ENCODE data around the gene SNN. TPM values are rescaled to one million over a fixed set of nuclear protein-coding genes. Genes with fewer than 3 reads are reported as not detected.

The SNN gene
- total and polyA plus RNA-seq, 2 of the 4 experiments (the other 2 are of a cell fraction), result 10.0 to 13.0 TPM

DNA sequence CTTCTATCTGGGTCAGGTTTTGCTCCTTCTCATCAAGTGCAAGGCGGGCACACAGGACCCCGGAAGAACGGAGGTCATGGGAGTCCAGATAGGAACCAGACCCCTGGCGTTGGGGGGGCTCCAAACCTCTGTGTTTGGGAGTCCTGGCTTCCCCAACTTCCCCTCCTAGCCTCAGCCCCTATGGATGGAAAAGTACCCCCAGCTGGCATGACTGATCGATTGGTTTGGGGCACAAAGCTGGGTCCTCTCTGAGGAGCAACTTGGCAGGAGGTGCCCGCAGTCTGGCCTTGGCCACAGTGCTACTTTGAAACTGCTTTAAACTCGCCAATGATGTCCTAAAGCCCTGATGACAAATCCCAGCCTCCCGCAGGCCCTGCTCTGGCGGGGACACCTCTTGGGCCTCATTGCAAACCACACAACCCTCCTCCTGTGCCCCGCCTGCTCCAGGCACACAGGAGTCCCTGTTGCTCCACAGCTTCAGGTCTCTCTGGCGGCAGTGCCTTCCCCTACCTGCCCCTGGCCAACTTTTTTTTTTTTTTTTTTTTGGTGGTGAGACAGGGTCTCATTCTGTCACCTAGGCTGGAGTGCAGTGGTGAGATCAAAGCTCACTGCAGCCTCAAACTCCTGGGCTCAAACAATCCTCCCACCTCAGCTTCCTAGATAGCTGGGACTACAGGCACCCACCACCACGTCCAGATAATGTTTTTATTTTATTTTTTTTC, 38.0 kb upstream of the SNN start (continued):
- TF ChIP-seq, protein P1, sequence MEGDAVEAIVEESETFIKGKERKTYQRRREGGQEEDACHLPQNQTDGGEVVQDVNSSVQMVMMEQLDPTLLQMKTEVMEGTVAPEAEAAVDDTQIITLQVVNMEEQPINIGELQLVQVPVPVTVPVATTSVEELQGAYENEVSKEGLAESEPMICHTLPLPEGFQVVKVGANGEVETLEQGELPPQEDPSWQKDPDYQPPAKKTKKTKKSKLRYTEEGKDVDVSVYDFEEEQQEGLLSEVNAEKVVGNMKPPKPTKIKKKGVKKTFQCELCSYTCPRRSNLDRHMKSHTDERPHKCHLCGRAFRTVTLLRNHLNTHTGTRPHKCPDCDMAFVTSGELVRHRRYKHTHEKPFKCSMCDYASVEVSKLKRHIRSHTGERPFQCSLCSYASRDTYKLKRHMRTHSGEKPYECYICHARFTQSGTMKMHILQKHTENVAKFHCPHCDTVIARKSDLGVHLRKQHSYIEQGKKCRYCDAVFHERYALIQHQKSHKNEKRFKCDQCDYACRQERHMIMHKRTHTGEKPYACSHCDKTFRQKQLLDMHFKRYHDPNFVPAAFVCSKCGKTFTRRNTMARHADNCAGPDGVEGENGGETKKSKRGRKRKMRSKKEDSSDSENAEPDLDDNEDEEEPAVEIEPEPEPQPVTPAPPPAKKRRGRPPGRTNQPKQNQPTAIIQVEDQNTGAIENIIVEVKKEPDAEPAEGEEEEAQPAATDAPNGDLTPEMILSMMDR (conservative IDR thresholded peaks at IDR 0.05; ENCODE audit: low read depth, low read length), result no peak

DNA sequence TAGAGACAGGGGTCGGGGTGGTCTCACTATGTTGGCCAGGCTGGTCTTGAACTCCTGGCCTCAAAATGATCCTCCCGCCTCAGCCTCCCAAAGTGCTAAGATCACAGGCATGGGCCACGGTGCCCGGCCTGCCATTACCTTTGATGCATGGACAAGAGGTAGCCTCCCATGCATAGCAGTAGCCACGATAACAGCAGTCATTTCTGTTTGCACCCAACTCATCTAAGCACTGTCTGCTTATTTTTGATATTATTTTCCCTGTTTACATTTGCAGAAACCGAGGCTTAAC, 37.5 kb upstream of the SNN start:
- H3K4me1 ChIP-seq (ENCODE audit: control insufficient read depth, insufficient read depth, low read length), result peaks cover 34% of the 10 kb centered on the region
- ChIA-PET CTCF (interaction anchor here (0.6 to 0.8 kb wide), 2 partner anchors 9 to 10 kb away, joined by 3 to 4 read pairs; no protein-coding TSS in a partner anchor), POLR2A (ENCODE audit: unreplicated experiment) (interaction anchor here (0.6 kb wide), 1 partner anchor 9 kb away, joined by 5 read pairs; no protein-coding TSS in a partner anchor)

More for the DNA sequence above, 37.5 kb upstream of the SNN start:
- intact Hi-C loops (cut with micrococcal nuclease), result no loop called here
- no TSS peak for BruUV-seq (replicated peaks)
- Histone ChIP-seq H3K79me1 (ENCODE audit: low read depth in 1 of 2, low read length in 2 of 2) (no peaks in the 10 kb centered on the region; a peak in 1 of 4 replicates), H4K8ac (ENCODE audit: low read depth in 2 of 2, low read length in 2 of 2) (0 out of 4 replicates have a peak overlapping the region, but pooled peaks of 1 of the 2 experiments have one; percentile 9), H3K4me3 (ENCODE audit: insufficient read depth, low read depth, low read length) (no peak overlapping the region), H3K23ac (ENCODE audit: low read depth, low read length) (no peak overlapping the region), H2BK15ac (ENCODE audit: low read depth, low read length) (peak overlapping the region; percentile 63; the same call in 2 of the 3 replicates), H3K9me1 (ENCODE audit: insufficient read depth, low read length) (peaks cover 16% of the 10 kb centered on the region), H3K56ac (ENCODE audit: extremely low read depth, insufficient read depth, low read length) (no peak overlapping the region), H2AK9ac (replicated peaks; ENCODE audit: low read depth, low read length, poor library complexity) (no peak overlapping the region), H3K9ac (ENCODE audit: low read depth, low read length) (no peak overlapping the region), H3K27me3 (ENCODE audit: control insufficient read depth, insufficient read depth, low read length) (no peaks in the 10 kb centered on the region), H3K27ac (ENCODE audit: insufficient read depth, low read length) (no peak overlapping the region), H4K91ac (ENCODE audit: insufficient read depth, low read depth, low read length) (peak overlapping the region; percentile 3; the same call in 1 of the 2 replicates), H2BK120ac (ENCODE audit: low read depth, low read length) (peak overlapping the region; percentile 100), H2BK20ac (ENCODE audit: low read depth, low read length) (peak overlapping the region; percentile 63; the same call in 1 of the 2 replicates), H4K20me1 (ENCODE audit: insufficient read depth, low read length) (no peaks in the 10 kb centered on the region), H2AK5ac (ENCODE audit: low read depth, low read length) (peak overlapping the region; percentile 48; the same call in 1 of the 2 replicates), H3K36me3 (ENCODE audit: control insufficient read depth, insufficient read depth, low read length) (no peaks in the 10 kb centered on the region), H3K14ac (replicated peaks; ENCODE audit: low read depth, low read length) (no peak overlapping the region), H4K5ac (ENCODE audit: low read depth, low read length) (no peak overlapping the region), H3K18ac (ENCODE audit: low read depth, low read length) (no peak overlapping the region), H2AFZ (replicated peaks; ENCODE audit: low read length, poor library complexity) (no peak overlapping the region), H3K4ac (ENCODE audit: low read depth, low read length) (peak overlapping the region; percentile 68), H2BK5ac (ENCODE audit: low read depth, low read length, poor library complexity, severe bottlenecking) (no peak overlapping the region), H3K4me2 (ENCODE audit: low read depth, low read length) (no peak overlapping the region), H3K9me3 (ENCODE audit: control insufficient read depth, insufficient read depth, low read length) (no peaks in the 10 kb centered on the region)
- dilution Hi-C loops (cut with HindIII; ENCODE audit: low sequenced_read_pairs, unreplicated experiment), result no loop called here
- WGBS, 2 experiments (ENCODE audit: extremely low coverage in 2 of 2, insufficient read length in 1 of 2), result 100% methylated on average over 4 of the region's 6 CpGs; no CpG with 5 or more reads in 1 of the 2 experiments
- in situ Hi-C loops (cut with MboI; ENCODE audit: low sequenced_read_pairs), result no loop called here
- no peak for ATAC-seq (ENCODE audit: low read depth)
- TF ChIP-seq RFX5 (IDR thresholded peaks at IDR 0.05; ENCODE audit: low read depth, low read length) (no peak), POLR2A (IDR thresholded peaks at IDR 0.05; ENCODE audit: low read depth, low read length) (no peak), CHD1 (IDR thresholded peaks at IDR 0.05; ENCODE audit: low read depth, low read length) (no peak), MAFK (IDR thresholded peaks at IDR 0.05; ENCODE audit: low read depth, low read length) (no peak)
- no peak for DNase-seq
